K562 (cell line): ENCODE measurements around the gene ACSBG1. TPM values are rescaled to one million over a fixed set of nuclear protein-coding genes. Genes with fewer than 3 reads are reported as not detected.

Source experiments
- ATAC-seq: fragments of 200-7000 bp; cut with Tn5 transposase; 3 replicates; pipeline ENCODE4 v1.9.1; 2020; ENCODE audit warnings: moderate library complexity
- BruUV-seq: library from RNA; stranded (reverse); fragments of 400-500 nt; replicated peaks from 2 replicates; lab custom pipeline; 2021; lab: Mats Ljungman, UMichigan
- CTCF ChIA-PET: fragments of 300-600 bp; formaldehyde crosslinking; extraction: SDS; loops from one replicate; lab custom pipeline; 2021; ENCODE audit warnings: low intra/inter-chr PET ratio; lab: Yijun Ruan, JAX
- POLR2A ChIA-PET: fragments of 300-600, 350-650 bp; sonication (Branson Sonifier 250); formaldehyde crosslinking; extraction: SDS; loops from one replicate; lab custom pipeline; 2021; ENCODE audit warnings: antibody characterized with exemption, inconsistent platforms; lab: Yijun Ruan, JAX
- DNase-seq, 4 experiments: peaks; one replicate each; pipeline versions ENCODE4 v3.0.0 to v3.0.0-alpha.2; 2011 to 2018; ENCODE audit warnings: low spot score in 3 of 4, mixed read lengths in 3 of 4; ENCODE audit errors: extremely low read depth in 1 of 4
- FAIRE-seq: peaks from 2 replicates; lab custom pipeline; 2011; peaks lifted over from hg19 to GRCh38; lab: Jason Lieb, UNC
- H2AFZ ChIP-seq: 2 replicates; pipeline ENCODE4 v1.6.0; 2011; ENCODE audit warnings: low read depth, low read length, control low read depth, inconsistent platforms
- H3K27ac ChIP-seq: fragments of 200-600 bp; 3 replicates; pipeline ENCODE4 v1.8.0; 2011; ENCODE audit warnings: low read depth, mild to moderate bottlenecking, control low read depth, inconsistent platforms, low read length, moderate library complexity, mixed read lengths; ENCODE audit errors: extremely low read depth
- H3K27me3 ChIP-seq, 2 experiments: fragments of 300-600 bp in 1 of 2; 2 replicates in 1 of 2; 3 replicates in 1 of 2; pipeline versions ENCODE4 v1.6.0 to v1.8.0; 2011; ENCODE audit warnings: inconsistent platforms in 2 of 2, low read length in 2 of 2, mild to moderate bottlenecking in 1 of 2, mixed read lengths in 1 of 2, moderate library complexity in 1 of 2; ENCODE audit not compliant: control insufficient read depth in 2 of 2, insufficient read depth in 2 of 2
- H3K36me3 ChIP-seq: fragments of 300-600 bp; 3 replicates; pipeline ENCODE4 v1.8.0; 2011; ENCODE audit warnings: mild to moderate bottlenecking, low read length, inconsistent platforms; ENCODE audit not compliant: control insufficient read depth, insufficient read depth
- H3K4me1 ChIP-seq, 2 experiments: fragments of 200-600 bp in 1 of 2; replicated peaks in 1 of 2; 2 replicates in 1 of 2; 3 replicates in 1 of 2; pipeline versions ENCODE4 v1.5.1 to v1.8.0; 2011; ENCODE audit warnings: inconsistent platforms in 2 of 2, low read length in 2 of 2, mild to moderate bottlenecking in 1 of 2, mixed read lengths in 1 of 2, moderate library complexity in 1 of 2; ENCODE audit not compliant: control insufficient read depth in 2 of 2, insufficient read depth in 2 of 2
- H3K4me2 ChIP-seq: 2 replicates; pipeline ENCODE4 v1.6.1; 2011; ENCODE audit warnings: low read length, control low read depth, inconsistent platforms, mixed read lengths; ENCODE audit not compliant: insufficient read depth
- H3K4me3 ChIP-seq: fragments of 200-600 bp; sonication (generic), shearing (Covaris generic); 2 replicates; pipeline ENCODE4 v1.5.1; 2016; ENCODE audit warnings: control low read depth, inconsistent platforms
- H3K79me2 ChIP-seq: fragments of 200-600 bp; 3 replicates; pipeline ENCODE4 v1.8.0; 2011; ENCODE audit warnings: low read length, inconsistent platforms; ENCODE audit not compliant: control insufficient read depth, insufficient read depth
- H3K9ac ChIP-seq, 2 experiments: 2 replicates each; pipeline versions ENCODE4 v1.6.0 to v1.6.1; 2011; ENCODE audit warnings: low read depth in 2 of 2, low read length in 2 of 2, control low read depth in 1 of 2, inconsistent platforms in 1 of 2, mild to moderate bottlenecking in 1 of 2, mixed read lengths in 1 of 2; ENCODE audit not compliant: insufficient read depth in 1 of 2
- H3K9me1 ChIP-seq: one replicate; pipeline ENCODE4 v1.6.0; 2011; ENCODE audit warnings: inconsistent platforms, mild to moderate bottlenecking, low read length, moderate library complexity; ENCODE audit not compliant: control insufficient read depth, insufficient read depth
- H3K9me3 ChIP-seq: replicated peaks from 2 replicates; pipeline ENCODE4 v1.5.1; 2011; ENCODE audit warnings: low read depth, low read length, inconsistent platforms; ENCODE audit not compliant: control insufficient read depth, insufficient read depth
- H4K20me1 ChIP-seq: replicated peaks from 2 replicates; pipeline ENCODE4 v1.6.1; 2011; ENCODE audit warnings: low read length, inconsistent platforms, mixed read lengths; ENCODE audit not compliant: control insufficient read depth, insufficient read depth
- CSDE1 ChIP-seq, 2 experiments: fragments of 450-650 bp; IDR thresholded peaks; 2 replicates each; pipeline ENCODE4 v1.6.1; 2016; ENCODE audit warnings: mild to moderate bottlenecking in 1 of 2
- DNMT1 ChIP-seq: fragments of 450-650 bp; IDR thresholded peaks from 2 replicates; pipeline ENCODE4 v1.6.1; 2016; ENCODE audit warnings: antibody characterized with exemption, mild to moderate bottlenecking
- MIER1 ChIP-seq: fragments of 450-650 bp; IDR thresholded peaks from 2 replicates; pipeline ENCODE4 v1.6.1; 2016; ENCODE audit warnings: antibody characterized with exemption, mild to moderate bottlenecking, low read depth
- NR1H2 ChIP-seq: sonication (generic); formaldehyde crosslinking; IDR thresholded peaks from 2 replicates; pipeline ENCODE4 v1.4.0; 2020; ENCODE audit warnings: mild to moderate bottlenecking, missing genetic modification reagents
- POLR2AphosphoS2 ChIP-seq: IDR thresholded peaks from 2 replicates; pipeline ENCODE4 v1.6.1; 2012; ENCODE audit warnings: low read length, improper control_type of control experiment
- RB1 ChIP-seq: fragments of 450-650 bp; IDR thresholded peaks from 2 replicates; pipeline ENCODE4 v1.6.1; 2017; ENCODE audit warnings: low read depth, mild to moderate bottlenecking
- SMARCE1 ChIP-seq: fragments of 450-650 bp; IDR thresholded peaks from 2 replicates; pipeline ENCODE4 v1.7.1; 2016; ENCODE audit warnings: mild to moderate bottlenecking
- TARDBP ChIP-seq: fragments of 450-650 bp; IDR thresholded peaks from 2 replicates; pipeline ENCODE4 v1.6.1; 2016
- ZNF586 ChIP-seq: fragments of 450-650 bp; formaldehyde crosslinking; conservative IDR thresholded peaks from 2 replicates; pipeline ENCODE4 v1.4.0; 2020; ENCODE audit warnings: mild to moderate bottlenecking, moderate library complexity
- WGBS: fragments of 100-300 bp; shearing (Covaris generic); methylation state at CpG from one replicate; pipeline ENCODE4 v1.1.6; 2016; ENCODE audit warnings: low coverage, mixed read lengths; ENCODE audit not compliant: insufficient coverage; ENCODE audit errors: missing lambda C conversion rate; 5-methylcytosine and 5-hydroxymethylcytosine counted together
- in situ Hi-C: fragments of 300-500 bp; cut with MboI; formaldehyde crosslinking; loops from 4 replicates; pipeline ENCODE4 v1.15.0; 2018; ENCODE audit warnings: inconsistent platforms, mixed read lengths
- intact Hi-C: fragments of 100-400 bp; cut with micrococcal nuclease; formaldehyde crosslinking; loops from 2 replicates; pipeline ENCODE4 v1.14.2; 2022
- polyA plus RNA-seq, 8 experiments: library from polyadenylated mRNA; depleted of rRNA in 4 of 8; stranded (reverse) in 5 of 8; unstranded in 3 of 8; fragments of >200 nt; fragmentation: Nextera tagmentation in 2 of 8; fragmentation: Illumina TruSeq in 1 of 8; extraction: Ambion mirVana in 2 of 8; extraction: Trizol in 1 of 8; gene quantifications; 2 replicates each; pipeline versions ENCODE4 v1.2.1 to v1.2.3, GENCODE V29; 2011 to 2014; ENCODE audit warnings: inconsistent platforms in 1 of 8, missing spikeins in 1 of 8
- total RNA-seq, 7 experiments: library from RNA; depleted of rRNA in 6 of 7; stranded (reverse); fragments of >200 nt in 6 of 7; fragmentation: Illumina TruSeq in 2 of 7; extraction: Trizol in 2 of 7; gene quantifications; 2 replicates each; pipeline versions ENCODE4 v1.2.1 to v1.2.3, GENCODE V29; 2011 to 2021; ENCODE audit warnings: low replicate concordance in 1 of 7
- TF ChIP-seq, protein P1 (sequence below): fragments of 250-450 bp; sonication (Bioruptor Pico); IDR thresholded peaks from 2 replicates; pipeline ENCODE4 v1.8.0; 2021; ENCODE audit warnings: moderate library complexity, mild to moderate bottlenecking, inconsistent platforms
- TF ChIP-seq, protein P2 (sequence below): fragments of 450-650 bp; IDR thresholded peaks from 2 replicates; pipeline ENCODE4 v1.6.1; 2018; ENCODE audit not compliant: partially characterized antibody
- TF ChIP-seq, protein P3 (sequence below): fragments of 450-650 bp; IDR thresholded peaks from 2 replicates; pipeline ENCODE4 v1.6.1; 2014; ENCODE audit warnings: low read depth, mild to moderate bottlenecking, moderate library complexity, borderline replicate concordance
- TF ChIP-seq, protein P4 (sequence below): fragments of 250-450 bp; sonication (Bioruptor Pico); IDR thresholded peaks from 2 replicates; pipeline ENCODE4 v1.8.0; 2021; ENCODE audit warnings: moderate library complexity, mild to moderate bottlenecking, inconsistent platforms

Gene ACSBG1
- total and polyA plus RNA-seq, 9 of the 15 experiments (the other 6 are each of a cell fraction or from before 2014, with no cell fraction given) = 0.36 to 6.4 (median 2.5) TPM

DNA sequence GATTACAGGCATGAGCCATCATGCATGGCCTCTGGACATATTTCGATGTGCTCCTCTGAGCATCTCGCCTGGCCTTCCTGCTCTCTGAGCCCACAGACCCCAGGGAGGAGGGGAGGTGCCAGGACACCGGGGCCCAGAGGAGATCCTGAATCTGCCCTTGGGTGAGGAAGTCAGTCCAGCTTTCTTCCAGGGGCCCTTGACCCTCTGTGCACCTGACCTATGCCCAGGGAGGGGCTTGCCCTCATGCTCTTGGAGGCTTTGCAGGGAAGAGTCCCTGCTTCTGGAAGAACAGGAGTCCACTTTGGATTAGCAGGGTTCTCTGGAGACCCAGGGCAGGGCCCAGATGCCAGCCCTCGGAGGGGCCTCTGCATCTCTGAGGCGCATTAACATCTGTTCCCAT, 1.4 kb downstream of the ACSBG1 start (continued):
- TF ChIP-seq TARDBP (no peak), NR1H2 (CRISPR knock-in tag) (no peak)
- TF ChIP-seq, protein P1, sequence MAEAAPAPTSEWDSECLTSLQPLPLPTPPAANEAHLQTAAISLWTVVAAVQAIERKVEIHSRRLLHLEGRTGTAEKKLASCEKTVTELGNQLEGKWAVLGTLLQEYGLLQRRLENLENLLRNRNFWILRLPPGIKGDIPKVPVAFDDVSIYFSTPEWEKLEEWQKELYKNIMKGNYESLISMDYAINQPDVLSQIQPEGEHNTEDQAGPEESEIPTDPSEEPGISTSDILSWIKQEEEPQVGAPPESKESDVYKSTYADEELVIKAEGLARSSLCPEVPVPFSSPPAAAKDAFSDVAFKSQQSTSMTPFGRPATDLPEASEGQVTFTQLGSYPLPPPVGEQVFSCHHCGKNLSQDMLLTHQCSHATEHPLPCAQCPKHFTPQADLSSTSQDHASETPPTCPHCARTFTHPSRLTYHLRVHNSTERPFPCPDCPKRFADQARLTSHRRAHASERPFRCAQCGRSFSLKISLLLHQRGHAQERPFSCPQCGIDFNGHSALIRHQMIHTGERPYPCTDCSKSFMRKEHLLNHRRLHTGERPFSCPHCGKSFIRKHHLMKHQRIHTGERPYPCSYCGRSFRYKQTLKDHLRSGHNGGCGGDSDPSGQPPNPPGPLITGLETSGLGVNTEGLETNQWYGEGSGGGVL (CRISPR knock-in tag) = no peak

DNA sequence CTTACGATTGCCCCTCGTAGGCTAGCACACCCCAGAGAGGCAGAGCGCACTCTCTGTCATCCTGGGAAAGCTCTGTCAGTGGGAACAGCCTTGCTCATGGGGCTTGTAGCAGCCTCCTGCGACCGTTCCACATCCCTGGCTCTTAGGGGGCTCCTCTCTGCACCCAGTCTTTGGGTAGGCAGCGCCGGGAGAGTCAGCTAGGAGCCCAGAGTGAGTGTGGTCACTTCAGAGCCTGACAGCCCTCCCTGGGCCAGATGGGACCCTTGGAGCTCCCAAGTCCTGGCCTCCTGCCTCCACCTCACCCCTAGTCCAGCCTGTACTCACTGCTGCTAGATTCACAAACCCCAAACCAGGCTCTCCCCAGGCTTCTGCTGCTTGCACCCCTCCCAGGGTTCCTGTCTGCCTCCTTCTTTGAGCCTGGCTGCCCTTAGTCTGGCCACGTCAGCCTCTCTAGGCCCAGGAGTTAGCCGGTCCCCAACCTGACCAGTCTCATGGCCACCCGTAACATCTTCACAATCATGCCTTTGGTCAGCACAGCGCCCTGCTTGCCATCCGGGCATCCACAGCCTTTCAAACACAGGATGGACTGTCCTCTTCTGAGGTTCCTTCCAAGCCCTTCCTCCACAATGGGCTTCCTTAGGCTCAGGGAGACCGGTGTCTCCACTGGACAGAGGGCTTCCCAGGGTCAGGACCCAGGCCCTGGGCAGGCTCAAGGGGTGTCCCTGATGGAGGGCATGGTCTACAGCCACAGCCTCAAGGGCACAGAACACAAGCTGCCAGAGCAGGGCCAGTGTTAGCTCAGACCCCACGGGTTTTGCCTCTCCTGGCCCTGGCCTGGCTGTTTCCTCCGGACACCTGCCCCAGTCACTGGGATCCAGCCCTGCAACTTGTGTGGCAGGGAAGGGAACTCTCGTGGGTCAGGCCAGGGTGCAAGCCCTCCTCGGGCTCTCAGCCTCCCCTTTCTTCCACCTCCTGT, 4.6 kb downstream of the ACSBG1 start:
- Histone ChIP-seq H3K9me3 (no peaks in the 10 kb centered on the region; the same call in 1 of the 2 replicates), H3K4me3 (no peak overlapping the region), H3K4me1 (peaks cover 0 to 4% of the 10 kb centered on the region in 2 experiments; a peak in 1 of 5 replicates), H3K79me2 (no peaks in the 10 kb centered on the region), H3K27me3 (peaks cover 13 to 41% of the 10 kb centered on the region in 2 experiments; a peak in 4 of 5 replicates), H3K9ac (peak overlapping the region in 1 of 2 experiments; percentile 69; a peak in 2 of 4 replicates), H3K4me2 (no peak overlapping the region), H2AFZ (no peak overlapping the region), H4K20me1 (no peaks in the 10 kb centered on the region), H3K36me3 (no peaks in the 10 kb centered on the region), H3K27ac (no peak overlapping the region), H3K9me1 (no peaks in the 10 kb centered on the region)
- ChIA-PET CTCF (no interaction called here), POLR2A (interaction anchor here (0.5 to 0.7 kb wide), 2 partner anchors 48 to 82 kb away, joined by 3 read pairs; no protein-coding TSS in a partner anchor)
- intact Hi-C loops (no loop called here), in situ Hi-C loops (no loop called here)
- 14% methylated on average over 17 of the region's 17 CpGs for WGBS
- ATAC-seq (peak; percentile 55), DNase-seq (no peak), FAIRE-seq (no peak)
- BruUV-seq = no TSS peak
- TF ChIP-seq, protein P2, sequence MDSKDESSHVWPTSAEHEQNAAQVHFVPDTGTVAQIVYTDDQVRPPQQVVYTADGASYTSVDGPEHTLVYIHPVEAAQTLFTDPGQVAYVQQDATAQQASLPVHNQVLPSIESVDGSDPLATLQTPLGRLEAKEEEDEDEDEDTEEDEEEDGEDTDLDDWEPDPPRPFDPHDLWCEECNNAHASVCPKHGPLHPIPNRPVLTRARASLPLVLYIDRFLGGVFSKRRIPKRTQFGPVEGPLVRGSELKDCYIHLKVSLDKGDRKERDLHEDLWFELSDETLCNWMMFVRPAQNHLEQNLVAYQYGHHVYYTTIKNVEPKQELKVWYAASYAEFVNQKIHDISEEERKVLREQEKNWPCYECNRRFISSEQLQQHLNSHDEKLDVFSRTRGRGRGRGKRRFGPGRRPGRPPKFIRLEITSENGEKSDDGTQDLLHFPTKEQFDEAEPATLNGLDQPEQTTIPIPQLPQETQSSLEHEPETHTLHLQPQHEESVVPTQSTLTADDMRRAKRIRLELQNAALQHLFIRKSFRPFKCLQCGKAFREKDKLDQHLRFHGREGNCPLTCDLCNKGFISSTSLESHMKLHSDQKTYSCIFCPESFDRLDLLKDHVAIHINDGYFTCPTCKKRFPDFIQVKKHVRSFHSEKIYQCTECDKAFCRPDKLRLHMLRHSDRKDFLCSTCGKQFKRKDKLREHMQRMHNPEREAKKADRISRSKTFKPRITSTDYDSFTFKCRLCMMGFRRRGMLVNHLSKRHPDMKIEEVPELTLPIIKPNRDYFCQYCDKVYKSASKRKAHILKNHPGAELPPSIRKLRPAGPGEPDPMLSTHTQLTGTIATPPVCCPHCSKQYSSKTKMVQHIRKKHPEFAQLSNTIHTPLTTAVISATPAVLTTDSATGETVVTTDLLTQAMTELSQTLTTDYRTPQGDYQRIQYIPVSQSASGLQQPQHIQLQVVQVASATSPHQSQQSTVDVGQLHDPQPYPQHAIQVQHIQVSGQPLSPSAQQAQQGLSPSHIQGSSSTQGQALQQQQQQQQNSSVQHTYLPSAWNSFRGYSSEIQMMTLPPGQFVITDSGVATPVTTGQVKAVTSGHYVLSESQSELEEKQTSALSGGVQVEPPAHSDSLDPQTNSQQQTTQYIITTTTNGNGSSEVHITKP = no peak
- TF ChIP-seq, protein P3, sequence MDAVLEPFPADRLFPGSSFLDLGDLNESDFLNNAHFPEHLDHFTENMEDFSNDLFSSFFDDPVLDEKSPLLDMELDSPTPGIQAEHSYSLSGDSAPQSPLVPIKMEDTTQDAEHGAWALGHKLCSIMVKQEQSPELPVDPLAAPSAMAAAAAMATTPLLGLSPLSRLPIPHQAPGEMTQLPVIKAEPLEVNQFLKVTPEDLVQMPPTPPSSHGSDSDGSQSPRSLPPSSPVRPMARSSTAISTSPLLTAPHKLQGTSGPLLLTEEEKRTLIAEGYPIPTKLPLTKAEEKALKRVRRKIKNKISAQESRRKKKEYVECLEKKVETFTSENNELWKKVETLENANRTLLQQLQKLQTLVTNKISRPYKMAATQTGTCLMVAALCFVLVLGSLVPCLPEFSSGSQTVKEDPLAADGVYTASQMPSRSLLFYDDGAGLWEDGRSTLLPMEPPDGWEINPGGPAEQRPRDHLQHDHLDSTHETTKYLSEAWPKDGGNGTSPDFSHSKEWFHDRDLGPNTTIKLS = no peak
- TF ChIP-seq MIER1 (no peak), CSDE1 (IDR thresholded peaks at IDR 0.05) (no peak), RB1 (no peak), POLR2AphosphoS2 (no peak), SMARCE1 (no peak), ZNF586 (CRISPR knock-in tag) (no peak), DNMT1 (no peak)
- TF ChIP-seq, protein P4, sequence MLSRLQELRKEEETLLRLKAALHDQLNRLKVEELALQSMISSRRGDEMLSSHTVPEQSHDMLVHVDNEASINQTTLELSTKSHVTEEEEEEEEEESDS (CRISPR knock-in tag) = no peak
